Endothelial cell of umbilical vein (primary cell): ENCODE data around the gene WASF2. TPM values are rescaled to one million over a fixed set of nuclear protein-coding genes. Genes with fewer than 3 reads are reported as not detected.

Experiments used
- BruUV-seq: library from RNA; stranded (reverse); fragments of 400-500 nt; replicated peaks from 2 replicates; lab custom pipeline; 2021; lab: Mats Ljungman, UMichigan
- CTCF ChIA-PET: fragments of 300-600, 350-600 bp; sonication (Branson Sonifier 250); formaldehyde crosslinking; loops from one replicate; lab custom pipeline; 2021; ENCODE audit warnings: antibody characterized with exemption, inconsistent platforms; lab: Charles Lee
- POLR2A ChIA-PET: fragments of 300-600, 350-600 bp; sonication (Branson Sonifier 250); formaldehyde crosslinking; loops from one replicate; lab custom pipeline; 2021; ENCODE audit warnings: antibody characterized with exemption, inconsistent platforms; lab: Charles Lee
- DNase-seq: peaks from one replicate; pipeline ENCODE4 v3.0.0-alpha.2; 2011; ENCODE audit warnings: low read depth, low spot score
- FAIRE-seq: peaks from 2 replicates; lab custom pipeline; 2011; peaks lifted over from hg19 to GRCh38; lab: Jason Lieb, UNC
- H2AFZ ChIP-seq: 2 replicates; pipeline ENCODE4 v1.6.0; 2012; ENCODE audit warnings: low read depth, low read length, control low read depth, inconsistent platforms
- H3K27ac ChIP-seq: 2 replicates; pipeline ENCODE4 v1.5.1; 2011; ENCODE audit warnings: low read depth, mild to moderate bottlenecking, control low read depth, low read length, moderate library complexity; ENCODE audit not compliant: insufficient read depth
- H3K27me3 ChIP-seq, 2 experiments: 2 replicates each; pipeline versions ENCODE4 v1.6.0 to v1.6.1; 2011; ENCODE audit warnings: low read length in 2 of 2, mixed read lengths in 1 of 2; ENCODE audit not compliant: control insufficient read depth in 2 of 2, insufficient read depth in 2 of 2
- H3K36me3 ChIP-seq, 2 experiments: 2 replicates in 1 of 2; 3 replicates in 1 of 2; pipeline ENCODE4 v1.5.1; 2011; ENCODE audit warnings: low read length in 2 of 2, mild to moderate bottlenecking in 1 of 2, moderate library complexity in 1 of 2; ENCODE audit not compliant: control insufficient read depth in 2 of 2, insufficient read depth in 2 of 2; ENCODE audit errors: extremely low read depth in 1 of 2
- H3K4me1 ChIP-seq: 3 replicates; pipeline ENCODE4 v1.5.1; 2011; ENCODE audit warnings: mild to moderate bottlenecking, low read length; ENCODE audit not compliant: control insufficient read depth, insufficient read depth; ENCODE audit errors: extremely low read depth
- H3K4me2 ChIP-seq: 2 replicates; pipeline ENCODE4 v1.6.1; 2011; ENCODE audit warnings: low read length, control low read depth, mixed read lengths; ENCODE audit not compliant: insufficient read depth
- H3K4me3 ChIP-seq, 3 experiments: fragments of 200-600 bp in 1 of 3; sonication (generic), shearing (Covaris generic) in 1 of 3; replicated peaks in 1 of 3; 2 replicates each; pipeline ENCODE4 v1.5.1; 2011 to 2016; ENCODE audit warnings: control low read depth in 3 of 3, low read length in 3 of 3, mild to moderate bottlenecking in 2 of 3, inconsistent platforms in 1 of 3, low read depth in 1 of 3, moderate library complexity in 1 of 3; ENCODE audit not compliant: insufficient read depth in 1 of 3
- H3K79me2 ChIP-seq: 2 replicates; pipeline ENCODE4 v1.6.0; 2012; ENCODE audit warnings: low read length, inconsistent platforms; ENCODE audit not compliant: control insufficient read depth, insufficient read depth
- H3K9ac ChIP-seq: replicated peaks from 2 replicates; pipeline ENCODE3; 2011; ENCODE audit warnings: low read length, control low read depth; ENCODE audit not compliant: insufficient read depth; ENCODE audit errors: extremely low read depth
- H3K9me1 ChIP-seq: replicated peaks from 3 replicates; pipeline ENCODE4 v1.6.0; 2011; ENCODE audit warnings: mild to moderate bottlenecking, low read length; ENCODE audit not compliant: control insufficient read depth, insufficient read depth; ENCODE audit errors: extremely low read depth
- H3K9me3 ChIP-seq: replicated peaks from 2 replicates; pipeline ENCODE4 v1.5.1; 2012; ENCODE audit warnings: low read length, inconsistent platforms; ENCODE audit not compliant: control insufficient read depth, insufficient read depth
- H4K20me1 ChIP-seq: replicated peaks from 2 replicates; pipeline ENCODE3; 2011; ENCODE audit warnings: mild to moderate bottlenecking, low read length; ENCODE audit not compliant: control insufficient read depth, insufficient read depth; ENCODE audit errors: extremely low read depth
- CTCF ChIP-seq, 2 donors: IDR thresholded peaks; 1 replicate in 1 of 2; 2 replicates in 1 of 2; pipeline ENCODE4 v1.5.1; 2011; ENCODE audit warnings: low read length in 2 of 2, mild to moderate bottlenecking in 2 of 2, moderate library complexity in 2 of 2, control low read depth in 1 of 2, inconsistent platforms in 1 of 2, low read depth in 1 of 2; ENCODE audit not compliant: insufficient read depth in 1 of 2; ENCODE audit errors: extremely low read depth in 1 of 2
- EZH2 ChIP-seq: IDR thresholded peaks from 2 replicates; pipeline ENCODE4 v1.6.1; 2012; ENCODE audit warnings: borderline replicate concordance, low read depth, mild to moderate bottlenecking, moderate library complexity, low read length, inconsistent platforms; ENCODE audit not compliant: severe bottlenecking
- FOS ChIP-seq: IDR thresholded peaks from 2 replicates; pipeline ENCODE4 v1.6.1; 2011; ENCODE audit warnings: mild to moderate bottlenecking, low read length, moderate library complexity, borderline replicate concordance; ENCODE audit not compliant: insufficient read depth
- GATA2 ChIP-seq: IDR thresholded peaks from 2 replicates; pipeline ENCODE4 v1.7.0; 2011; ENCODE audit warnings: low read depth, mild to moderate bottlenecking, moderate library complexity, mixed read lengths, low read length; ENCODE audit not compliant: insufficient read length, insufficient read depth
- JUN ChIP-seq: IDR thresholded peaks from 2 replicates; pipeline ENCODE4 v1.6.1; 2011; ENCODE audit warnings: borderline replicate concordance, low read depth; ENCODE audit not compliant: insufficient read length, insufficient read depth
- MAX ChIP-seq: IDR thresholded peaks from 2 replicates; pipeline ENCODE4 v1.6.1; 2011; ENCODE audit not compliant: insufficient read depth, insufficient read length
- MYC ChIP-seq: IDR thresholded peaks from one replicate; pipeline ENCODE4 v1.6.1; 2011; ENCODE audit warnings: mild to moderate bottlenecking, low read depth, low read length
- POLR2A ChIP-seq: IDR thresholded peaks from 2 replicates; pipeline ENCODE4 v1.6.1; 2012; ENCODE audit warnings: low read depth, mild to moderate bottlenecking, control low read depth, low read length
- POLR2AphosphoS5 ChIP-seq: IDR thresholded peaks from 2 replicates; pipeline ENCODE4 v1.6.1; 2012; ENCODE audit warnings: low read depth, mild to moderate bottlenecking, control low read depth, low read length, moderate library complexity; ENCODE audit not compliant: insufficient read depth
- dilution Hi-C: fragments of 300-500 bp; cut with MboI; formaldehyde crosslinking; loops from one replicate; pipeline ENCODE4 v1.15.0; 2019; ENCODE audit warnings: low sequenced_read_pairs; ENCODE audit not compliant: extremely low pct_ligation_motif_present
- intact Hi-C: fragments of 100-400 bp; cut with micrococcal nuclease; formaldehyde crosslinking; loops from one replicate; pipeline ENCODE4 v1.10.0; 2022
- polyA plus RNA-seq, 4 experiments: library from polyadenylated mRNA; depleted of rRNA in 3 of 4; stranded (reverse) in 3 of 4; unstranded in 1 of 4; fragments of >200 nt; gene quantifications; 2 replicates each; pipeline versions ENCODE4 v1.2.1 to v1.2.3, GENCODE V29; 2011 to 2012; ENCODE audit warnings: missing spikeins in 1 of 4
- total RNA-seq: library from RNA; stranded (reverse); gene quantifications from 2 replicates; pipeline ENCODE4 v1.2.3, GENCODE V29; 2021

WASF2 gene
- total and polyA plus RNA-seq, 2 donors (not counting 3 experiments of a cell fraction or from before 2014, with no cell fraction given) = 76.9 to 172 TPM

GRCh38 chr1:27364696-27365371 is 125.1 kb downstream of the WASF2 start:
- Histone ChIP-seq H3K4me1 (peaks cover 15% of the 10 kb centered on the region), H3K36me3 (peaks cover 0 to 2% of the 10 kb centered on the region in 2 experiments), H4K20me1 (no peaks in the 10 kb centered on the region), H2AFZ (peak overlapping the region; percentile 97), H3K9ac (no peak overlapping the region), H3K9me1 (no peaks in the 10 kb centered on the region), H3K4me2 (peak overlapping the region; percentile 80), H3K27ac (peak overlapping the region; percentile 5), H3K4me3 (peak overlapping the region in 2 of 3 experiments; percentile 6 to 51), H3K27me3 (no peaks in the 10 kb centered on the region), H3K79me2 (no peaks in the 10 kb centered on the region), H3K9me3 (no peaks in the 10 kb centered on the region)
- dilution Hi-C loops = no loop called here
- no TSS peak for BruUV-seq
- ChIA-PET CTCF (interaction anchor here (0.7 to 6.8 kb wide), 17 partner anchors 9 to 320 kb away, joined by 3 to 57 read pairs (median 5); partner anchors contain the start of genes CD164L2 and GPR3), POLR2A (interaction anchor here (1.3 to 1.7 kb wide), 2 partner anchors 9 to 30 kb away, joined by 3 to 4 read pairs; no protein-coding TSS in a partner anchor)
- DNase-seq = no peak
- FAIRE-seq = no peak
- TF ChIP-seq POLR2A (no peak), GATA2 (no peak), POLR2AphosphoS5 (no peak), MAX (no peak), CTCF (IDR thresholded peaks at IDR 0.05; ENCODE audit: extremely low read depth in 1 of 2, insufficient read depth in 1 of 2, low read depth in 1 of 2, low read length in 2 of 2) (no peak), JUN (no peak), MYC (no peak), FOS (no peak), EZH2 (no peak)
- intact Hi-C loops = loop anchor here (1.0 kb wide), 2 partner anchors 8 to 43 kb away; partner anchors contain the start of gene TMEM222
